ENCODE measurements around the gene ACER2. TPM values are rescaled to one million over a fixed set of nuclear protein-coding genes. Genes with fewer than 3 reads are reported as not detected.

ACER2 gene
- total and polyA plus RNA-seq, 2 of the 8 experiments (the other 6 are each of a cell fraction or from before 2014, with no cell fraction given): 7.4 to 8.8 TPM

DNA sequence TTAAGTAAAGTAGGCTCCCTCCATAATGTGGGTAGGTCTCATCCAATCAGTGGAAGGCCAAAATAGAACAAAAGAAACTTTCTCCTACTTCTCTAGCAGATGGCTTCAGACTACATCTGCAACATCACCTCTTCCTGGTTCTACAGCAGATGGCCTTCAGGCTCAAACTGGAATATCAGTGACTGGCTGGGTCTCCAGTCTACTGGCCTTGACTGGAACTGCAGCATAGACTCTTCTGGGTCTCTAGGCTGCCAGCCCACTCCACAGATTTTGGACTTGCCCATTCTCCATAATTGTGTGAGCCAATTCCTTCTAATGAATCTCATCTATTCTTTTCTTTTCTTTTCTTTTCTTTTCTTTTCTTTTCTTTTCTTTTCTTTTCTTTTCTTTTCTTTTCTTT, 64.8 kb downstream of the ACER2 start:
- H4K20me1 ChIP-seq (replicated peaks in 1 of 2; ENCODE audit: control insufficient read depth in 1 of 2, insufficient read depth in 2 of 2, low read length in 2 of 2): no peaks in the 10 kb centered on the region

More for the DNA sequence above, 64.8 kb downstream of the ACER2 start:
- H4K8ac ChIP-seq (ENCODE audit: extremely low read depth, insufficient read depth, low read length): no peak overlapping the region
- no peak overlapping the region for H2BK5ac ChIP-seq (ENCODE audit: low read depth, low read length)
- H3K23me2 ChIP-seq (ENCODE audit: low read depth, low read length): 0 out of 2 replicates have a peak, but pooled peaks cover 2% of the 10 kb centered on the region
- TF ChIP-seq EGR1 (IDR thresholded peaks at IDR 0.05; ENCODE audit: borderline replicate concordance, low read depth, low read length) (no peak), ATF2 (IDR thresholded peaks at IDR 0.05; ENCODE audit: low read length) (no peak), KDM1A (IDR thresholded peaks at IDR 0.05; ENCODE audit: borderline replicate concordance, low read length) (no peak), RAD21 (IDR thresholded peaks at IDR 0.05 in 1 of 2, conservative IDR thresholded peaks at IDR 0.05 in 1 of 2; ENCODE audit: low read depth in 2 of 2, low read length in 2 of 2) (no peak), JUN (IDR thresholded peaks at IDR 0.05; ENCODE audit: low read depth, low read length) (no peak), NRF1 (IDR thresholded peaks at IDR 0.05; ENCODE audit: low read depth, low read length) (no peak), YY1 (IDR thresholded peaks at IDR 0.05; ENCODE audit: low read depth, low read length) (no peak), HDAC6 (IDR thresholded peaks at IDR 0.05; ENCODE audit: low read depth, low read length) (no peak), GTF2F1 (IDR thresholded peaks at IDR 0.05; ENCODE audit: borderline replicate concordance, low read depth, low read length) (no peak), BACH1 (IDR thresholded peaks at IDR 0.05; ENCODE audit: low read length) (no peak), TEAD4 (IDR thresholded peaks at IDR 0.05; ENCODE audit: low read depth, low read length) (no peak)
- no peak overlapping the region for H4K91ac ChIP-seq (replicated peaks; ENCODE audit: insufficient read length, low read length)
- H3K79me2 ChIP-seq (ENCODE audit: control insufficient read depth in 1 of 2, insufficient read depth in 2 of 2, low read length in 2 of 2): no peaks in the 10 kb centered on the region
- H3K4ac ChIP-seq (replicated peaks; ENCODE audit: insufficient read length, low read depth, low read length): no peak overlapping the region
- no peaks in the 10 kb centered on the region for H3K79me1 ChIP-seq (ENCODE audit: low read depth, low read length)
- H3K9ac ChIP-seq (replicated peaks in 1 of 4; ENCODE audit: extremely low read depth in 1 of 4, low read depth in 3 of 4, low read length in 3 of 4): no peak overlapping the region
- H2BK20ac ChIP-seq (ENCODE audit: low read length): no peak overlapping the region
- no peak overlapping the region for H2BK12ac ChIP-seq (ENCODE audit: low read depth, low read length)
- H2BK120ac ChIP-seq (replicated peaks; ENCODE audit: low read depth, low read length): no peak overlapping the region
- no peaks in the 10 kb centered on the region for H3K9me3 ChIP-seq (ENCODE audit: insufficient read depth in 2 of 2, low read depth in 1 of 2, low read length in 1 of 2)
- H3K14ac ChIP-seq (ENCODE audit: insufficient read length): no peak overlapping the region
- DNase-seq (ENCODE audit: low read depth in 1 of 2, low spot score in 2 of 2) (no peak), FAIRE-seq (no peak)
- no peak overlapping the region for H3K4me3 ChIP-seq (ENCODE audit: extremely low read depth in 1 of 4, insufficient read depth in 2 of 4, low read depth in 3 of 4, low read length in 4 of 4)
- no peak overlapping the region for H3K27ac ChIP-seq (ENCODE audit: low read depth, low read length)
- H3K23ac ChIP-seq (ENCODE audit: insufficient read length): no peak overlapping the region
- H4K5ac ChIP-seq (ENCODE audit: insufficient read length, low read depth, low read length): no peak overlapping the region
- no peaks in the 10 kb centered on the region for H3K27me3 ChIP-seq (replicated peaks in 1 of 4; ENCODE audit: control insufficient read depth in 3 of 4, extremely low read depth in 1 of 4, insufficient read depth in 3 of 4, low read length in 3 of 4)
- no peak overlapping the region for H2AFZ ChIP-seq (ENCODE audit: low read length)
- H3K36me3 ChIP-seq (ENCODE audit: control insufficient read depth in 2 of 4, insufficient read depth in 4 of 4, low read length in 3 of 4): no peaks in the 10 kb centered on the region
- no peak overlapping the region for H3K56ac ChIP-seq (replicated peaks; ENCODE audit: insufficient read length, low read depth, low read length)
- H3K4me1 ChIP-seq (replicated peaks in 1 of 4; ENCODE audit: control insufficient read depth in 3 of 4, insufficient read depth in 4 of 4, low read length in 3 of 4): peaks cover 0 to 7% (median 0%) of the 10 kb centered on the region in 4 experiments; a peak in 1 of 7 replicates
- no peak overlapping the region for H2AK5ac ChIP-seq (ENCODE audit: low read depth, low read length)
- no peak overlapping the region for H3K18ac ChIP-seq (ENCODE audit: extremely low read depth, low read length)
- ChIA-PET POLR2A (ENCODE audit: partially characterized antibody) (no interaction called here), CTCF (ENCODE audit: partially characterized antibody) (interaction anchor here (0.6 to 9.9 kb wide), 4 partner anchors 8 to 39 kb away, joined by 3 to 72 read pairs (median 16); no protein-coding TSS in a partner anchor)
- no peak overlapping the region for H3K4me2 ChIP-seq (ENCODE audit: insufficient read depth in 1 of 2, low read depth in 2 of 2, low read length in 2 of 2)
- H2BK15ac ChIP-seq (ENCODE audit: low read length): no peak overlapping the region

All from H1 (cell line).